ENCODE measurements around the gene ZNF710.
A peak's percentile ranks its signal among the peaks of the same experiment; 100 is the strongest.

ZNF710 gene

DNA sequence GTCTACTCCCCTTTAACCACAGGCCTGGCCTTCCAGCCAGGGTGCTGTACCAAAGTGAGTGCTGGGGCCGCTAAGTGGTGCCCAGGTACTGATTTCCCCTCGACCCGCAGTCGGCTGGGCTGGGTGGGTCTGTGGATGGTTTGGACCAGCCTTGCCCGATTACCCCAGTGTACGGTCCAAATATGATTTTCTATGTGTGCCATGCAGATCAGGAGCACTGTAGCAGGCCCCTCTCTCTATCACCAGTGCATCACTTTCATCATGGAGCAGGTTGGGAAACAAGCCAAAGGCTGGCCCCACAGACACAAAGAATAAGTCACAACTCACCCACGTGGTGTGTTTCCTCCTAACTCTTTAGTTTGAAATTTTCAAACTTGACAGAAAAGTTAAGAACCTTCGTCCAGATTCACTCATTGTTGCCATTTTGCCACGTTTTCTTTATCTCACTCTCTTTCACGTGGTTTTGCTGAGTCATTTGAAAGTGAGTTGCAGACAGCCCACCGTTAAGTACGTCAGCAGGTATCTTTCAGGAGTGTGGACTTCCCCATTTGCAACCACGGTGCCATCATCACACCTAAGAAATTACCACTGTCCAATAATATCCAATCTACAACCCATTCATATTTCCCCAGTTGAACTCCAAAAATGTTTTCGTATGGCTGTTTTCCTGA lies 37.0 kb downstream of the ZNF710 start:
- peak in 1 of 2 donors; percentile 13 for DNase-seq (ENCODE audit: low read depth in 1 of 2, low spot score in 1 of 2)

DNA sequence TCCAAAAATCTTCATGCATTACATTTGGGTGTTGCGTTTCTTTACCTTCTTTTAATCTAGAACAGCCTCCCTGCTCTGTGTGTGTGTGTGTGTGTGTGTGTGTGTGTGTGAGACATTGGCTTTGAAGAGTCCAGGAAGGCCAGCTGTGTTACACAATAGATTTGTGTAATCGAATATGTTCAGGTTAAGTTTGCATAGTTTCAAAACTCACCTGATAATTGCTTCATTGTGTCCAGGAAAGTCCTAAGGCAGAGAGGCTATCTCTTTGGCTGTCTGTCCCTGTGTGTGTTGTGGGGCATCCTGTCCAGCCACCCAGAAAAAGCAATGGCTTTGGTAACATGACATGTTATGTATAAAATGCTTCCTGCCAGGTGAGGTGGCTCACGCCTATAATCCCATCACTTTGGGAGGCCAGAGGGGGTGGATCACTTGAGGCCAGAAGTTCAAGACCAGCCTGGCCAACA lies 37.5 kb downstream of the ZNF710 start:
- DNase-seq (ENCODE audit: low read depth in 1 of 2, low spot score in 1 of 2) = no peak

DNA sequence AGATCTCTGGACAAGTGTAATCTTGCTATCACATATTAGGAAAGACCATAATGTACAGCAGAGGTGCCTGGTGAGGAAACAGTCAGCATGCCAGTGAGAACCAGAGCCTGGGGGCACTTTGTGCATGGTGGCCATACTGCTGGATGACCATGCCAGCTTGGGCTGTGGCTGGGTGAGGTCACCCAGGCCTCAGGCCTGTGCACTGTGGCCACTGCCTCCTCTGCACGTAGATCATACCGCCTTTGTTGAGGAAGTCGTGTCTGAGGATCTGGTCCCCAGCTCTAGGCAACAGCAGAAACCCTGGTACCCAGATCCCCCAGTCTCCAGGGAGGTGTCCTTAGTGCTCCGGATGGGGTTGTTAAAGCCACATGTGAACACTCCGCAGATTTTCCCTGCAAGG lies 38.9 kb downstream of the ZNF710 start:
- DNase-seq (ENCODE audit: low read depth in 1 of 2, low spot score in 1 of 2) = no peak

DNA sequence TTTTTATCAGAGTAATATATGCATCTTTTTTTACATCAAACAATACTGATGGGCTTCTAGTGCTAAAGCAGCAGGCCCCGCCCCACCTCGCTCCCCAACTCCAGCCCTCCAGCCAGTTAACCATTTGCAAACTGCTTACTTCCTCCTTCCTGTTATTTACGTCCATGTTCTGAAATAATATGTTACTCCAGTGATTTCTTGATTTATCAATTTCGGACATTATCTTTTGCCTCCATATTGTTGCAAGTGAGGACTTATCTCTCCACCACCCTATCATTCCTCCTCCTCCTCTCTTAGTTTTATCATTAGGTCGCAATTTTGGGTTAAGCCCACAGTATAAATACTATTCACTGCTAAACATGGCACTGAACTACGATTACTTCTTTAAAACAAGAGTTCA lies 39.5 kb downstream of the ZNF710 start:
- no peak for DNase-seq (ENCODE audit: low read depth in 1 of 2, low spot score in 1 of 2)

DNA sequence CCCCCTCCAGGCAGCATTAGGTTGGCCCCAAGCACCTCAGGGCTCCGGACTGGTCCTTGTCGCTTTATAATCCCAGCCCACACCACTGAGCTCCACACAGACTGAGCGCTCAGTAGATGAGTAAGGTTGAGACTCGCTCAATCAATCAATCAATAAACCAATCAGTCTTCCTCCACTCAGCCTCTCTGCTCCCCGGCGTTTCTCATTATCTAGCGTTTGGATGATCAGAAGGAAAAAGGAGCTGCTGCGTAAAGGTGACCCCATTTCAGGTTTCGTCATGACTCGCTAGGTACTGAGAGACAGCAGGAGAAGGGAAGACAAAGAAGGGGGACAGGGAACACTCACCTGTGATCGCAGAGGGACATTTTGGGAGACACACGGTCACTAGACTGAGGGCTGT lies 41.2 kb downstream of the ZNF710 start:
- DNase-seq (ENCODE audit: low read depth in 1 of 2, low spot score in 1 of 2) = no peak

DNA sequence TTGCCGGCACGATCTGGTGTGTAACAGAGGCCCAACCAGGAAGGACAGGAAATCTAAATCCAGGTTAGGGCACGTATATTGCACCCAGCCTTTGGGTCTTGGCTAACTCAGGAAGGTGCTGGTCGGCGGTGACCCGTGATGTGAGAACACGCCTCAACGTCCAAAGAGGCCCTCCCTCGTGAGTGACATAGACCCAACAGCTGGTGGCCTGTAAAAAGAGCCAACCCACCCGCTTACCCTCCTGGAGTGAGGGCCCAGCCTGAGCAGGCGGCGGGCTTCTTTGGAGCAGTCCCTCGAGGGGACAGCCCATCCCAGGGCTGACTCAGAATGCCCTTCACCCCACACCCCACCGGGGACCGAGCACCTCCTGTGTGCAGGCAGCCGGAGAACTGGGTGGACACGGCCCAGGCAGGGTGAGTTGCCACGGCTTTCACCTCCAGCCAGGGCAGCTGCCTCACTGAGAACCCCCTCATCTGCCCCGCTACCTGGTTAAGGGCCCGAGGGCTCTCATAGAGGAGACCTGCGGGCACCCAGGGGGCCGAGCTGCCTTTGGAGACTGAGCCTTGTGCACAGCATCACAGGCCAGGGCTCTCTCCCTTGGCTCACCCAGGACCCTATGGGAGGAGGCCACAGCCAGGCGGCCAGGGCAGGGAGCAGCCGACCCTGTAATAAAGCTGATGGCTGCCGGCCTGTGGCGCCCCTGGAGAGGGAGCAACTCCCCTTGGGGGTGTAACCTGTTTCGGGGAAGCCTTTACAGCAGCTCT lies 41.8 kb downstream of the ZNF710 start:
- no peak for DNase-seq (ENCODE audit: low read depth in 1 of 2, low spot score in 1 of 2)

DNA sequence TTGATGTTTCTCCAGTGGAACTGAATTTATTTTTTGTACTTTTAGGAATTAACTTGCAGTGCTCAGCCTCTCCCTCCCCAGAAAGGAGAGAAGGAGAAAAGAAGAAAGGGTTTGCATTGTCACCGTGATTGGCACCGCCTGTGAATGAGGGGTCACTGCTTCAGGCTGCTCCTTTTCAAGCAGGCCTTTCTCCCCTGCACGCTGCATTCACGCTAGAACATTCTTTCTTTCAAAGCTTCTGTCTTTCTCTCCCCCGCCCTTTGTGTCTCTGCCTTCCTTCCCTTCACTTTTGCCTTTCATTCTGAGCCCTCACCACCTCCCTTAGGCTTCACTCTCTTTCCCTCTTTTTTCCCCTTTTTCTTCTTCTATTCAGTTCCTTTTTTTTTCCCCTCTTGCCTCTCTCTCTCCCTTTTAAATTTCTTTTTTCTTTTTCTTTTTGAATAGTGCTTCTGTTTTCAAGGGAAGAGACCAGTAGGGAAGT lies 42.4 kb downstream of the ZNF710 start:
- DNase-seq (ENCODE audit: low read depth in 1 of 2, low spot score in 1 of 2) = no peak

DNA sequence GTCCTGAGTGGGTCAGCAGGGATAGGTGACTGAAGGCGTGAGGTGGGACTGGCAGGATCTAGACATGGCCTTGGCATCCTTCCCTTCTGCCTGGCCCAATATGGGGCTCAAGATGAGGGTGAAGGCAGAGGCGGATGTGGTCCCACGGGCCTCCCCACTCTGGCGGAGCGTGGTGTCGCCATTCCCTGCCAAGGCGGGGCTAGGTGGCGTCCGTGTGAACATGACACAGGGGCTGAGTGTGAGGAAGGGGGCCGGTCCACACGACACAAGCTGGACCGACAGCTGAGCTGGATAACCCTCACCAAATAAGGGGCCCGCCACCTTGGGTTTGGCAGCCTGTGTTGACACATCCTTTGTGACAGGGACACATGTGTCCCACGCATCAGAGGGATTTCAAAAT lies 43.1 kb downstream of the ZNF710 start:
- DNase-seq (ENCODE audit: low read depth in 1 of 2, low spot score in 1 of 2) = no peak

DNA sequence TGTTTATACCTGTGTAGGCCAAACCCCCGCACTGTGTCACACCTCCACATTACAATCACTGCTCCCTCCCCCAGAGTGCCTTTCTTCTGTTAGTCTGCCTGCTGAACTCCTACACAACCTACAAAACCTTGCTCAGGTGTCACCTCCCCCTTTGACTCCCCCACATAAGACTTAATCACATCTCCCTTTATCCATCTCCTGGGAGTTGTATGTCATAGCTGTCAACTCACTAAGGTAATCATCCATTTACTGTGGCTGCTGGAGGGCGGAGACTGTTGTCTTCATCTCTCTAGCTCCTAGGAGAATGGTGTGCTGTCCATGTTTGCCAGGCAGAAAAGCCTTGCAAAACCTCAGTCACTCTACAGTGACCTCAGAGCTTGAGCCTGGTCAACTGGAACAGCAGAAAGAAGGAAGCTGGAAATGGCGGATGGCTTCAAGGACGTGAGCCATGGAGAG lies 43.8 kb downstream of the ZNF710 start:
- no peak for DNase-seq (ENCODE audit: low read depth in 1 of 2, low spot score in 1 of 2)

DNA sequence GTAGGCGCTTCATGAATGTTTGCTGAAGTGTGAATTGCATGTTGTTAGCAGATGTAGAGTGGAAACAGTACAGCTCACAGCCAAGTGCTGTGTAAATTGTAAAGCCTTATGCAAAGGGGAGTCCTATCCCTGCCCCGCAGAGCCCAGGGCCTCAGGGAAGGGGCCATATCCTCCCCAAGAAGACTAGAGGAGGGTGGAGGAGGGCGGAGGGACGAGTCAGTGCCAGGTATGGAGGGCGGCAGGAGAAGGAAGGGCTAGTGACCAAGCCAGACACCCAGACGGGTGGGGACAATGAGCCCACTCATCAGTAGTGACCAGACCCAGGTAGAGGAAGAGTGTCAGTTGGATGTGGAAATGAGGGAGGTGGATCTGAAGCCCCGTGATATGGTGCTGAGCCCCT lies 45.2 kb downstream of the ZNF710 start:
- no peak for DNase-seq (ENCODE audit: low read depth in 1 of 2, low spot score in 1 of 2)

DNA sequence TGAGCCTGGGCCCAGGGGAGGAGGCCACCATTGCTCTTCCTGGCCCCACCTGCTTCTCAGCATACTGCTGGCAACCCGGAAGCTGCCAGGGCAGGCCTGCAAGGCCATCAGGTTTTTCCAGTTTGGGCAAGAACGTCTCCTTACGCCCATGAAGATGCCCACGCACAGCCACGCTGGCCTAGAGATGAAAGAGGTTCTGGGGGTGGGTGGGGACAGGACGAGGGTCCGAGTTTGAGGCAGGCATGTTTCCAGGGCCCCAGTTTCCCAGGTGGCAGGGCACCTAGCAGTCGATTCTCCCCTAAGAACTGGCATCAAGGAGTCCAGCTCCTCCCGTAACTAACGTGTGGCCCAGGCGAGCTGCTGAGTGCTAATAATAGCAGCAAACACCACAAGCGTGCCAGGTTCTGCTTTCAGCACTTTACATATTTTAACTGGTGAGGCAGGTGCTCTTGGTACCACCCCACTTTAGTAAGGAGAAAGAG lies 45.8 kb downstream of the ZNF710 start:
- DNase-seq (ENCODE audit: low read depth in 1 of 2, low spot score in 1 of 2) = no peak

DNA sequence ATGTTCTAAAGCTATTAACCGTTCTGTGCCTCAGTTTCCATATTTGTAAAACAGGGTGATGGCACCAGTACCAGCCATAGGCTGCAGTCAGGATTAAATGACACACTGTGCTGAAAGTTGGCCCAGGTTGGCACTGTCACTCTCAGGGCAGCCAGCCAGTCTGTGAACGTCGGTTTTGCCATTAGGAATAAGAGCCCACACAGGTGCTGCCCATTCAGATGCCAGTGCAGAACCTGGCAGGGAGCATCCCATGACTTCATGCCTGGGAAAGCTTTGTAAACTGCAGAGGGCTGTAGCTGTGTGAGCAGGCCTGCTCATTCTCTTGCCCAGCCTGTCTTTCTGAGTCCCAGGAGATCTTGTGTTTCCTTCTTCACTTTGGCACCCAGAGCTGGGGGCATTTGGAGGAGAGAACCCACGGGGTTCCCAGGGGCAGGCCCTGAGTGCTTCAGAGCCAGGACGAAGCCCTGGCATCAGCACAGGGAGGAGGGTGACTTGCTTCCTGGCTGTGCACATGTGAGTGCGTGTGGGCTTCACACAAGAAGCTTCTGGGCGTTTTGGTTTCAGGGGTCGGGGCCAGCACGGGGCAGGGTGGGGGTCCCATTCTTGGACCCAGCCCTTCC lies 46.9 kb downstream of the ZNF710 start:
- DNase-seq (ENCODE audit: low read depth in 1 of 2, low spot score in 1 of 2) = no peak

DNA sequence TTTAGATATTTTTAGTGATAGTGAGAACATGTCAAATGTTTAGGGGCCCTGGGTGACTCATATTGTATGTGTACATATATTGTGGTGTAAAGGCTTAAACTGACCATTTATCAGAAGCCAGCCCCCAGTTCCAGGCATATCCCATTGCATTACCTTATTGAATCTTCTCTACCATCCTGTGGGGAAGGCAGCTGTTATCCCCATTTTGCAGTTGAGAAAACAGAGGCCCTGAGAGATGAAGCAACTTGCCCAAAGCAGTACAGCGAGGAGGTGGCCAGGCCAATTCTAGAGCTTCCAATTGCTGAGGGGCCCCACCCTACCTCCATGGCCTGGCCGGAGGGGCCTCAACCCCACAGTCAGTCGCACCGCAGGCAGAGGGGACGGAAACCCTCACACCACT lies 47.9 kb downstream of the ZNF710 start:
- no peak for DNase-seq (ENCODE audit: low read depth in 1 of 2, low spot score in 1 of 2)

DNA sequence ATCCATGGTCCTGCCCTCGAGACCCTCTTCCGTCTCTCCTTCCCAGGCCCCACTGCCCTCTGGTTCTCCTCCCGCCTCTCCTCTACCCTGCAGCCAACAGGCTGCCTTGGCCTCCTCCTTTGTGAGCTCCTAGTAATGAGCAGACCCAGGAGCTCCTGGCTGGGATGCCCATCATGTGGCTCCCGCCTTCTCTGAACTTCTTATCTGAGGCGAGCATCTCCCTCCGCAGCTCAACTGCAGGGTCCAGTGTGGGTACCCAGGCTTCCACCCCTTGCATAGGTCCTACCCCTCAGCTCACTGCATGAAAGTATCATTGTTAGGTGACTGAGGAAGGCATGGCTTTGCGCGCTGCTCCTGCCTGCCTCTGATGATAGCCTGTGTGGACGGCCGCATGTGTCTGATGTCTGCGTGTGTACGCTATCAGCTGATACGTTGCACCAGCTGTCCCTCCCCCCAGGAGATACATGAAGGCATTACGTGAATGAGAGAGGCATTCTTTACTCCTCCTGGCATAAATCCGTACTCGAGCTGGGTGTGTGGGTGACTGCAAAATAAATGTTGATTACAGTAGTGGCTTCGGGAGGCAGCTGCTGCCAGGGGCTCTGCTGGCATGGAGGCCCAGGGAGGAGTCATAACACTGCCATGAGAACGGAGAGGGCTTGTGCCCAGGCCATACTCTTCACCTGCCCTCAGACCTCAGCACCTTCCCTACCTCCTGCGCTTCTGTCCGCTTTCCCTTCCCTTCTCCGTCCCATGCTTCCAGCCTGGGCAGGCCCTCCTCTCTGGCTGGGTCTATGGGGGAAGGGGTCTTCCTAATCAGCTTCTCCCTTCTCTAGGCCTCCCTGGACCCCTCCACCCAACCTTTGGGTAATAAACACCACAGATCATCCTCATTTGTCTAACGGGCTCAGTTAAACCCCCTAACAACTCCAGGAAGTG lies 48.8 kb downstream of the ZNF710 start:
- no peak for DNase-seq (ENCODE audit: low read depth in 1 of 2, low spot score in 1 of 2)

DNA sequence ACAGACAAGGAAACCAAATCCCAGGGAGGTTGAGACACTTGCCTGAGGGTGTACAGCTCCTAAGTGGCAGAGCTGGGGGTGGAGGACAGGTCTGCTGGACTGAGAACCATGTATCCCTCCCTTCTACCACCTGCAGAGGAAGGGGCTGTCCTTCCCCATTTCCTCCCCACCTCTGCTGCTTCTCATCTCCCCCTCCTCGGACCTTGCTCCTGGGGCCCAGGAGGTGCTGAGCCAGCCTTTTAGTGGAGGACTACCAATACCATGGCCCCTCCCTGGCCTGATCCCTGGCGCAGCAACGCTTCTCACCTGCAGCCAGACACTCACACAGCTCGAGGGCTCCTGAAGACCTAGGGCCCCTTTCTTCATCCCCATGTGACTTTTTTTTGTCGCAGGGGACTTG lies 50.8 kb downstream of the ZNF710 start:
- no peak for DNase-seq (ENCODE audit: low read depth in 1 of 2, low spot score in 1 of 2)

DNA sequence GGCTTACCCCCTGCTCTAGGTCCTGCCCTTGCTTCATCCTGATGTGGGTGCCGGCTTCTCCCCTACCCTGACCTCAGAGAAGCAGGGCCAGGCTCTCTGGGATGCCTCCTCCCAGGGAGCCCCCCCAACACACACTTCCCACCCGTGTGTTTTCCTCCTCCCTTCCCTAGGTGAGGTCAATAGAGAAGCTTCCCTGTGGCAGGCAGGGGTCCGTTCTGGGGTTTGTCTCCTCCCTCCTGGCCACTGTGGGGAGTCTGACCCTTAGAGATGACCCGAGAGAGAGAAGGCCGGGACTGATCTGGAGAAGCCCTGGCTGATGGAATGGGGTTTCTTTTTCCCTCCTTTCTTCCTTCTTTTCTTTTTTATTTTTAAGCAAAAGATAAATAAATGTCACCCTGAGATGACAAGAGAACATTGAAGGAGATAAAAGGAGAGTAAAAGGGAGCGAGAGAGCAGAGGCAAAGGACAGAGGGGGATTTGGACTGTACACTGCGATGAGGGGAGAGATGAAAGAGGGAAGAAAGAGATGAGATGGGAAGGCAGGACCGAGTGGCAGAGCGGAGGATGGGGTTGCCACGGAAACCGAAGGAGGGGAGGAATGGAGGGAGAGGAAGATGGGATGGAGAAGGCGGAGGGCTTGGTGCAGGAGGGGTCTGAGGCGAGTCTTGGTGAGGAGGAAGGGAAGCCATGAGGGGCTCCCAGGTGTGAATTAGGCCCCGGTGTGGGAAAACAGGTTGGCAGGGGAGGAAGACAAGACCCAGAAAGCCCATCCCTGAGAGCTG lies 52.8 kb downstream of the ZNF710 start:
- DNase-seq (ENCODE audit: low read depth in 1 of 2, low spot score in 1 of 2) = no peak

DNA sequence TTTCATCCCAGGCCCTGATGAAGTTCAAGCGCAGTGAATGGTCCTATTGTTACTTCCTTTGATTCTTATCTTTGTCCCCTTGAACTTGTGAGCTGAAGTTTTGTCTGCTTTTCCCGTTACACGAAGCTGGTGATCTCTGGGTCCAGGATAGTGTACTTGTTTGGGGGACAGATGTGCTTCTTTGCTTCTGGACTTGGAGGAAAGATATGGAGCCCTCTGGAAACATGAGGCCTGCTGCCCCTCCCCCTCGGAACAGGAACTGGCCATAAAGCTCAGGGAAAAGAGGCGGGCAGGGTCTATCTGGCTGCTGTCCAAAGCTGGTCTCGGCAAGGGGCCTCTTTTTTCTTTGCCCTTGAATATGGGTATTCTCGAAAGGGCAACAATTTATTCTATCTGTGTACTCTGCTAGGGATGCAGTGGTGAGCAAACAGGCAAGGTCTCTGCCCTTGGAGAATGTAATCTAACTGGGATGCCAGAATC lies 53.5 kb downstream of the ZNF710 start:
- DNase-seq (ENCODE audit: low read depth in 1 of 2, low spot score in 1 of 2) = no peak

DNA sequence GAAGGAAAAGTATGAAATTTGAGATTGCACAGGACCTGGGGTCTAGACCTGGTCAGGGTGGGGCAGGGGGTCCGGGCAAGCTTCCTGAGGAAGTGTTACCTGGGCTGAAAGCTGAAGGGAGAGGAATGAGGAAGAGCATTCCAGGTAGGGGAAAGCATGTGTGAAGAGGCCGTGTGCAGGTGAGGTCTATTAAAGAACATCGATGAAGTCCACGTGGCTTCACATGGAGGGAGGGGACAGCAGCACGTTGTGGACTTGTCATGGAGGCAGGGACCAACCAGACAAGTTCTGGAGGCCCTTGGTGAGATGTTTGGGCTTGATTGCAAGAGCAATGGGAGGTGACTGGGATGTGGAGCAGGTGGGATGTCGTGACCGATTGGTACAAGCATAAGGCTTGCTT lies 54.1 kb downstream of the ZNF710 start:
- no peak for DNase-seq (ENCODE audit: low read depth in 1 of 2, low spot score in 1 of 2)

DNA sequence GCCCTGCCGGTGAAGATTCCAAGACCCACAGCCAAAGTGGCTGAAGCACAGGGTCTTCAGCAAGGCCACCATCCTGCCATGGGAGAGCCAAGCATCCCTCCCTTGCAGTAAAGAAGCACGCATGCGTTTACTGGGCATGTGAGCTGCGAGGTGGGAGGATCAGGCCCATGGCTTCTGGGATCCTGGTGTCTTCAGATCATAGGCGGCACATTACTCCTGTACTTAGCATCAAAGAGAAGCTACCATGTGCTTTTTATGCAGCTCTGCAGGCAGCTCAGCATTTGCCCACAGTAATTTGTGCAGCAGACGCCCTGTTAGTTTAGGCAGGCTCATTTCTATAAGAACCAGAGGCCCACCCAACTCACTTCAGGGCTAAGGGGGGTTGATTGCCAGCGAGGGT lies 55.4 kb downstream of the ZNF710 start:
- DNase-seq (ENCODE audit: low read depth in 1 of 2, low spot score in 1 of 2) = no peak

DNA sequence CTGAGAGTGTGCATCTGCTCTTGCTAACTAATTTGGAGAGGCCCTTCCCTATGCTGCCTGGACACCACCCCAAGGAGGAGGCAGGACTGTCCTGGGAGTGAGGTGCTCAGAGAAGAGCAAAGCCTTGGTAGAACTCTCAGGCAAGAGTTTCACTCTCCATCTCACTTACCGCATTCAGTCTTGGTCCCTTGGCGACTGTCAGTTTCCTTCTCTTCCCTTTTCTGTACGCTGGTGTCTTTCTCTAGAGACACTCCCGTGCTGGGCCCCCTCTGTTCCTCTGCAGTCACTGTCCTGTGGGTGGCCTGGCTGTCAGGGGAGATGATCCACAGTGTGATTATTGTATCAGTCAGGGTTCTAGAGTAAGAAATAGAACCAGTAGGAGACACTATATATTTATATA lies 57.2 kb downstream of the ZNF710 start:
- no peak for DNase-seq (ENCODE audit: low read depth in 1 of 2, low spot score in 1 of 2)
